Keratinocyte (primary cell): Measurements from ENCODE around the gene RBMS3. TPM values are rescaled to one million over a fixed set of nuclear protein-coding genes. Genes with fewer than 3 reads are reported as not detected.

Experiments
- DNase-seq: peaks from one replicate; pipeline ENCODE4 v3.0.0-alpha.2; 2011; ENCODE audit warnings: low read depth, missing footprints, low spot score
- FAIRE-seq: peaks from 2 replicates; lab custom pipeline; 2011; peaks lifted over from hg19 to GRCh38; lab: Jason Lieb, UNC
- H2AFZ ChIP-seq: 2 replicates; pipeline ENCODE4 v1.6.0; 2012; ENCODE audit warnings: low read length, control low read depth, inconsistent platforms; ENCODE audit not compliant: control insufficient read depth
- H3K27ac ChIP-seq: 2 replicates; pipeline ENCODE4 v1.5.1; 2011; ENCODE audit warnings: low read length; ENCODE audit not compliant: control insufficient read depth, insufficient read depth
- H3K27me3 ChIP-seq: 3 replicates; pipeline ENCODE4 v1.6.0; 2011; ENCODE audit warnings: low read length; ENCODE audit not compliant: control insufficient read depth, insufficient read depth; ENCODE audit errors: extremely low read depth
- H3K36me3 ChIP-seq, 2 experiments: 2 replicates in 1 of 2; 3 replicates in 1 of 2; pipeline ENCODE4 v1.5.1; 2011; ENCODE audit warnings: low read length in 2 of 2, mild to moderate bottlenecking in 1 of 2; ENCODE audit not compliant: control insufficient read depth in 2 of 2, insufficient read depth in 2 of 2; ENCODE audit errors: extremely low read depth in 1 of 2
- H3K4me1 ChIP-seq: 3 replicates; pipeline ENCODE4 v1.5.1; 2011; ENCODE audit warnings: low read length; ENCODE audit not compliant: control insufficient read depth, insufficient read depth; ENCODE audit errors: extremely low read depth
- H3K4me2 ChIP-seq: 3 replicates; pipeline ENCODE4 v1.6.0; 2011; ENCODE audit warnings: low read depth, low read length; ENCODE audit not compliant: control insufficient read depth, insufficient read depth; ENCODE audit errors: extremely low read depth
- H3K4me3 ChIP-seq, 3 experiments: fragments of 200-600 bp in 1 of 3; sonication (generic) in 1 of 3; 2 replicates in 2 of 3; 3 replicates in 1 of 3; pipeline ENCODE4 v1.5.1; 2011 to 2016; ENCODE audit warnings: low read length in 3 of 3, mild to moderate bottlenecking in 3 of 3, control low read depth in 2 of 3, inconsistent platforms in 1 of 3, low read depth in 1 of 3, mixed read lengths in 1 of 3, mixed run types in 1 of 3, moderate library complexity in 1 of 3; ENCODE audit not compliant: control insufficient read depth in 2 of 3, insufficient read depth in 2 of 3; ENCODE audit errors: extremely low read depth in 1 of 3
- H3K79me2 ChIP-seq: 2 replicates; pipeline ENCODE4 v1.6.0; 2012; ENCODE audit warnings: low read length; ENCODE audit not compliant: control insufficient read depth, insufficient read depth
- H3K9ac ChIP-seq: 3 replicates; pipeline ENCODE4 v1.6.0; 2011; ENCODE audit warnings: low read length; ENCODE audit not compliant: control insufficient read depth, insufficient read depth; ENCODE audit errors: extremely low read depth
- H3K9me1 ChIP-seq: 3 replicates; pipeline ENCODE4 v1.6.0; 2011; ENCODE audit warnings: low read length; ENCODE audit not compliant: control insufficient read depth, insufficient read depth; ENCODE audit errors: extremely low read depth
- H3K9me3 ChIP-seq: 2 replicates; pipeline ENCODE4 v1.5.1; 2012; ENCODE audit warnings: low read depth, low read length; ENCODE audit not compliant: control insufficient read depth
- H4K20me1 ChIP-seq: 3 replicates; pipeline ENCODE4 v1.6.0; 2011; ENCODE audit warnings: low read length; ENCODE audit not compliant: control insufficient read depth, insufficient read depth; ENCODE audit errors: extremely low read depth
- EZH2 ChIP-seq: IDR thresholded peaks from one replicate; pipeline ENCODE4 v1.6.1; 2012; ENCODE audit warnings: inconsistent platforms, mild to moderate bottlenecking, low read length, moderate library complexity
- dilution Hi-C: fragments of 300-500 bp; cut with MboI; formaldehyde crosslinking; loops from one replicate; pipeline ENCODE4 v1.7.0; 2020; ENCODE audit warnings: low sequenced_read_pairs; ENCODE audit not compliant: extremely low pct_ligation_motif_present
- polyA plus RNA-seq, 5 experiments: library from polyadenylated mRNA; depleted of rRNA in 3 of 5; stranded (reverse) in 3 of 5; stranded (forward) in 1 of 5; unstranded in 1 of 5; fragments of >200 nt; gene quantifications; 1 replicate in 1 of 5; 2 replicates in 3 of 5; 3 replicates in 1 of 5; pipeline versions ENCODE4 v1.2.1 to v1.2.3, GENCODE V29; 2011 to 2012; ENCODE audit warnings: missing spikeins in 2 of 5, low read depth in 1 of 5, low replicate concordance in 1 of 5
- TF ChIP-seq, protein P1 (sequence below), 3 experiments: IDR thresholded peaks in 1 of 3; conservative IDR thresholded peaks in 1 of 3; optimal IDR thresholded peaks in 1 of 3; 2 replicates in 2 of 3; 3 replicates in 1 of 3; pipeline versions ENCODE3 to v1.5.1; 2011; ENCODE audit warnings: low read length in 3 of 3, mild to moderate bottlenecking in 3 of 3, moderate library complexity in 2 of 3, control low read depth in 1 of 3, inconsistent platforms in 1 of 3; ENCODE audit not compliant: insufficient read depth in 2 of 3; ENCODE audit errors: extremely low read depth in 1 of 3

The RBMS3 gene
- polyA plus RNA-seq, 1 donor (not counting 4 experiments of a cell fraction or from before 2014, with no cell fraction given) = 2.3 TPM

DNA sequence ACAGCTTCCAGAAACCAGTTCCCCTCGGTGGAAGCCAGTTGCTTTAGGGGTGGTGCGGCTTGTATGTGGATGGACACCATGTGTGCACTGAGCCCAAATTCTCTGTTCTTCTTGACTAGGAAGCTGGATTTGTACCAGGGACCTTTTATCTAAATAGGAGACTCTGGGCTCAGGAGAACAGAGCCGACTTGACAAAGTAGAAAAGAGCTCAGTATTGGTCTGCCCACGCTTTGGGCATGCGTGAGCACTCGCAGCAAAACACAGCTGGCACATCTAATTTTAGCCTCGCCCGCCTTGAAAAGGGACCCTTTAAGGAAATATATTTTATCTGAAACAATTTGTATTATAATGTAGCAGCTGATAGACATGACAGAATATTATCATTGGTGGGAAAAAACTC is 1.1 kb upstream of the RBMS3 start:
- Histone ChIP-seq H3K36me3 (no peaks in the 10 kb centered on the region), H3K27me3 (no peaks in the 10 kb centered on the region), H3K27ac (no peak overlapping the region), H3K79me2 (peaks cover 19% of the 10 kb centered on the region), H3K9ac (no peak overlapping the region), H4K20me1 (no peaks in the 10 kb centered on the region), H3K9me1 (no peaks in the 10 kb centered on the region), H3K4me1 (peaks cover 19% of the 10 kb centered on the region), H3K9me3 (no peaks in the 10 kb centered on the region), H3K4me3 (no peak overlapping the region), H3K4me2 (peak overlapping the region; percentile 97), H2AFZ (no peak overlapping the region)
- FAIRE-seq = no peak
- no peak for TF ChIP-seq EZH2
- TF ChIP-seq, protein P1, sequence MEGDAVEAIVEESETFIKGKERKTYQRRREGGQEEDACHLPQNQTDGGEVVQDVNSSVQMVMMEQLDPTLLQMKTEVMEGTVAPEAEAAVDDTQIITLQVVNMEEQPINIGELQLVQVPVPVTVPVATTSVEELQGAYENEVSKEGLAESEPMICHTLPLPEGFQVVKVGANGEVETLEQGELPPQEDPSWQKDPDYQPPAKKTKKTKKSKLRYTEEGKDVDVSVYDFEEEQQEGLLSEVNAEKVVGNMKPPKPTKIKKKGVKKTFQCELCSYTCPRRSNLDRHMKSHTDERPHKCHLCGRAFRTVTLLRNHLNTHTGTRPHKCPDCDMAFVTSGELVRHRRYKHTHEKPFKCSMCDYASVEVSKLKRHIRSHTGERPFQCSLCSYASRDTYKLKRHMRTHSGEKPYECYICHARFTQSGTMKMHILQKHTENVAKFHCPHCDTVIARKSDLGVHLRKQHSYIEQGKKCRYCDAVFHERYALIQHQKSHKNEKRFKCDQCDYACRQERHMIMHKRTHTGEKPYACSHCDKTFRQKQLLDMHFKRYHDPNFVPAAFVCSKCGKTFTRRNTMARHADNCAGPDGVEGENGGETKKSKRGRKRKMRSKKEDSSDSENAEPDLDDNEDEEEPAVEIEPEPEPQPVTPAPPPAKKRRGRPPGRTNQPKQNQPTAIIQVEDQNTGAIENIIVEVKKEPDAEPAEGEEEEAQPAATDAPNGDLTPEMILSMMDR (optimal IDR thresholded peaks at IDR 0.05 in 1 of 3, IDR thresholded peaks at IDR 0.05 in 1 of 3, conservative IDR thresholded peaks at IDR 0.05 in 1 of 3; ENCODE audit: extremely low read depth in 1 of 3, insufficient read depth in 2 of 3, low read length in 3 of 3) = no peak
- no peak for DNase-seq
- dilution Hi-C loops = no loop called here

DNA sequence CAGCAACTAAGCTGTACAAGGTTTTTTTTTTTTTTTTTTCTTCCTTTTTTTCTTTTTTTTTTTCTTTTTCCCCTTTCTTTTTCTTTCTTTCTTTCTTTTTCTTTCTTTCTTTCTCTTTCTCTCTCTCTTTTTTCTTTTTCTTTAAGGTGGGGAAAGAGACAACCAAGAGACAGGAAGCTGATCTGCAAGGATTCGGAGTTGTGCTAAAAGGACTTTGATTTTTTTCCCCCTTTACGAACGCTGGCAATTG is 148 bp downstream of the RBMS3 start:
- Histone ChIP-seq H3K27ac (peak overlapping the region; percentile 94), H3K9me1 (no peaks in the 10 kb centered on the region), H3K27me3 (no peaks in the 10 kb centered on the region), H3K36me3 (no peaks in the 10 kb centered on the region), H3K9me3 (no peaks in the 10 kb centered on the region), H4K20me1 (no peaks in the 10 kb centered on the region), H3K4me3 (peak overlapping the region; percentile 50 to 94 (median 91)), H3K79me2 (peaks cover 19% of the 10 kb centered on the region), H3K9ac (peak overlapping the region; percentile 89), H2AFZ (peak overlapping the region; percentile 96), H3K4me1 (peaks cover 25% of the 10 kb centered on the region), H3K4me2 (peak overlapping the region; percentile 97)
- dilution Hi-C loops = no loop called here
- no peak for DNase-seq
- FAIRE-seq = no peak
- no peak for TF ChIP-seq EZH2
- TF ChIP-seq, protein P1 (optimal IDR thresholded peaks at IDR 0.05 in 1 of 3, IDR thresholded peaks at IDR 0.05 in 1 of 3, conservative IDR thresholded peaks at IDR 0.05 in 1 of 3; ENCODE audit: extremely low read depth in 1 of 3, insufficient read depth in 2 of 3, low read length in 3 of 3) = no peak
